Superior temporal gyrus (tissue), 1 donor: ENCODE measurements around the gene SOWAHA.
"Not testable (repeated sequence)": the region's sequence is repeated elsewhere in the genome, so short reads cannot be mapped to it uniquely, and the experiment has no call there.

Experiments
- DNase-seq: peaks from one replicate; pipeline ENCODE4 v3.0.0-alpha.2; 2016; ENCODE audit errors: extremely low spot score

Gene SOWAHA

GRCh38 chr5:132849347-132849746, 36.2 kb downstream of the SOWAHA start:
- no peak for DNase-seq

GRCh38 chr5:132850066-132850465, 37.0 kb downstream of the SOWAHA start:
- DNase-seq = no peak

GRCh38 chr5:132853323-132853722, 40.2 kb downstream of the SOWAHA start:
- no peak for DNase-seq

GRCh38 chr5:132853790-132854189, 40.7 kb downstream of the SOWAHA start:
- DNase-seq = no peak

- no peak for DNase-seq
These were observed 41.2 kb downstream of the SOWAHA start for GRCh38 chr5:132854301-132854700.

- DNase-seq = not testable (repeated sequence)
These were observed 41.9 kb downstream of the SOWAHA start for GRCh38 chr5:132854992-132855391.

GRCh38 chr5:132856011-132856410, 42.9 kb downstream of the SOWAHA start:
- no peak for DNase-seq

- no peak for DNase-seq
These were observed 46.9 kb downstream of the SOWAHA start for GRCh38 chr5:132859889-132860437.

GRCh38 chr5:132860742-132861141, 47.6 kb downstream of the SOWAHA start:
- DNase-seq = no peak

GRCh38 chr5:132865668-132866341, 52.7 kb downstream of the SOWAHA start:
- DNase-seq = peak; percentile 34
